Endodermal cell (in vitro differentiated cells): ENCODE results near the gene EDN2. TPM values are rescaled to one million over a fixed set of nuclear protein-coding genes. Genes with fewer than 3 reads are reported as not detected.

Source experiments
- DNase-seq: peaks from one replicate; pipeline ENCODE4 v3.0.0-alpha.2; 2017
- H3K27ac ChIP-seq: 2 replicates; pipeline ENCODE4 v1.5.1; 2013; ENCODE audit warnings: mild to moderate bottlenecking, low read depth, low read length, moderate library complexity
- H3K27me3 ChIP-seq: 2 replicates; pipeline ENCODE4 v1.6.1; 2013; ENCODE audit warnings: mild to moderate bottlenecking, low read length, moderate library complexity; ENCODE audit not compliant: insufficient read depth, control insufficient read depth, poor library complexity, severe bottlenecking
- H3K36me3 ChIP-seq: 2 replicates; pipeline ENCODE4 v1.7.0; 2013; ENCODE audit warnings: mild to moderate bottlenecking, low read length, moderate library complexity; ENCODE audit not compliant: control insufficient read depth, insufficient read depth
- H3K4me1 ChIP-seq: one replicate; pipeline ENCODE4 v1.7.0; 2013; ENCODE audit warnings: low read length; ENCODE audit not compliant: control insufficient read depth, insufficient read depth
- H3K4me3 ChIP-seq: 2 replicates; pipeline ENCODE4 v1.5.1; 2013; ENCODE audit warnings: mild to moderate bottlenecking, low read length, moderate library complexity
- H3K9ac ChIP-seq: 2 replicates; pipeline ENCODE4 v1.6.1; 2013; ENCODE audit warnings: mild to moderate bottlenecking, low read length, moderate library complexity; ENCODE audit not compliant: poor library complexity, severe bottlenecking; ENCODE audit errors: extremely low read depth
- H3K9me3 ChIP-seq: 2 replicates; pipeline ENCODE4 v1.6.1; 2013; ENCODE audit warnings: mild to moderate bottlenecking, low read length, moderate library complexity; ENCODE audit not compliant: control insufficient read depth
- H3K27ac Mint-ChIP-seq: 2 replicates; pipeline ENCODE4 v1.8.0; 2020; ENCODE audit warnings: mixed read lengths
- H3K27me3 Mint-ChIP-seq: 2 replicates; pipeline ENCODE4 v1.8.0; 2021; ENCODE audit warnings: mild to moderate bottlenecking, mixed read lengths; ENCODE audit not compliant: insufficient read depth
- H3K36me3 Mint-ChIP-seq: 2 replicates; pipeline ENCODE4 v1.8.0; 2020; ENCODE audit warnings: low read depth, mixed read lengths
- H3K4me1 Mint-ChIP-seq: 2 replicates; pipeline ENCODE4 v1.8.0; 2020; ENCODE audit warnings: mixed read lengths
- H3K4me3 Mint-ChIP-seq: 2 replicates; pipeline ENCODE4 v1.8.0; 2020; ENCODE audit warnings: mild to moderate bottlenecking, moderate library complexity, mixed read lengths
- H3K9me3 Mint-ChIP-seq: 2 replicates; pipeline ENCODE4 v1.8.0; 2020; ENCODE audit warnings: mild to moderate bottlenecking, mixed read lengths
- WGBS, 2 experiments: methylation state at CpG; one replicate each; pipeline versions ENCODE4 v1.1.5 to v1.1.7; 2013; ENCODE audit warnings: missing lambda C conversion rate in 2 of 2, mixed read lengths in 1 of 2; ENCODE audit not compliant: insufficient coverage in 1 of 2, insufficient read length in 1 of 2; 5-methylcytosine and 5-hydroxymethylcytosine counted together
- total RNA-seq, 2 donors: library from RNA; stranded (reverse); fragmentation: NEBNext Ultra II Directional in 1 of 2; extraction: Animal tissue kit (Norgen Biotek cat#: 25700) in 1 of 2; gene quantifications; 2 replicates in 1 of 2; 3 replicates in 1 of 2; pipeline ENCODE4 v1.2.1, GENCODE V29; 2021
- TF ChIP-seq, protein P1 (sequence below): fragments of 200-600 bp; sonication (generic); conservative IDR thresholded peaks from 2 replicates; pipeline ENCODE4 v1.5.0; 2021; ENCODE audit warnings: antibody characterized with exemption, mild to moderate bottlenecking

The EDN2 gene
- total RNA-seq, 2 donors from 2014 or later: not detected

DNA sequence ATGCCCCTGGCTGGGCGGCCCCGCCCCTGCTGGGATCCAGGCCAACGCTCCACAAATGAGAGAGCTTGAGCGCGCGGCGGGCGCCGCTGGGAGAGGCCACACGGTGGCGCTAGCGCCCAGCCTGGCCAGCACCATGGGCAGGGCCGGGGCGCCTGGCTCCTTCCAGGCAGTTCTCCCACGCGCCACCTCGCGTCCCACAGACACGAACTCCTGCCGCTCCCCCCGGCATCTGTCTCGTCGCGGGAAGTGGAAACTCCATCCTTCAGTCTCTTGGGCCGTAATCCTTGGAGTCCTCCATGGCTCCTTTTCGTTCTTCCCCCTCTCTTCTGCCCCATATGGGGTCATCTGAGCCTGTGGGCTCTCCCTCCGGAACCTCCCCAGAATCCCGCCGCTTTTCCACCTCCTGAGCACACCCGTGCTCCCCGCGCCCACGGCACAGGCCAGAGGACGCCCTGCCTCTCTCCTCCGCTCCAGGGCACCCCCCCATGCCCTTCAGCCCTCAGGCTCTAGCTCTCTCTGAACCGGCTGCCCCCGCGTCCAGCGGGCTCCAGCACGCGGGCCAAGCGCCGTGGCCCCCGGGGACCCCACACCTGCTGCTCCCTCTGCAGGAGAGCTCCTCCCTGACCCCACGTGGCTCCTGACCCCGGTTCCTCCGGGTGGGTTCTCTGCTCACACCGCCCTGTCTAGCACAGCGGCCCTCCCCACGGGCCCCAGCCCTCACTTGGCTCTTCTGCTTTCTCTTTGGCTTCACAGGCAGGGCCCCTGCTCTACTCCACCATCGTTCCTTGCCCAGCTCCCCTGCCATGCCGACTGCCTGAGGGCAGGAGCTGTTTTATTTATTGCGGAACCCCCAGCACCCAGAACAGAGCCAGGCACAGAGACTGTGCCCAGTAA, 31.9 kb upstream of the EDN2 start:
- Histone ChIP-seq H3K4me1 (no peaks in the 10 kb centered on the region), H3K4me3 (no peak overlapping the region)
- no peaks in the 10 kb centered on the region for H3K4me1 Mint-ChIP-seq

DNA sequence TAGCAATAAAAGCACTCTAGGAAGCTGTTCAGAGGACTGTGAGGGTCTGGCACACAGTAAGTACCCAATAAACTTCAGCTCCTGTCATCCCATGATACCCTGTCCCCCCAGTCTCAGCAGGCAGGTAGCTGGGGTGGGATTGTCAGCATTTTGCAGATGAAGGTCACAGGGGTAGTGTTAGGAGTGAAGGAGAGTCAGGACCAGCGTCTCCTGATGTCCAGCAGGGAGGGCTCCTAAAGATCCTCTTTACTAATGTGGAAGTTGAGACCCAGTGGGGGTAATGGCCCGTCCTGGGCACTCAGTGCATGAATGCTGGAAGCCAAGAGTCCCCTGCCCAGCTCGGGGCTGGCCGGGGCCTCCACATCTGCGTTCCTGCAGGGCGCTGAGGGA, 31.3 kb upstream of the EDN2 start:
- no peak overlapping the region for H3K27ac Mint-ChIP-seq
- H3K4me3 ChIP-seq: no peak overlapping the region
- 17 to 31% methylated on average over 4 to 6 of the region's 6 CpGs for WGBS, 2 experiments

More for the DNA sequence above, 31.9 kb upstream of the EDN2 start:
- Mint-ChIP-seq H3K9me3 (no peaks in the 10 kb centered on the region), H3K27ac (no peak overlapping the region), H3K36me3 (no peaks in the 10 kb centered on the region), H3K4me3 (peak overlapping the region; percentile 49), H3K27me3 (peaks cover 12% of the 10 kb centered on the region)
- TF ChIP-seq, protein P1, sequence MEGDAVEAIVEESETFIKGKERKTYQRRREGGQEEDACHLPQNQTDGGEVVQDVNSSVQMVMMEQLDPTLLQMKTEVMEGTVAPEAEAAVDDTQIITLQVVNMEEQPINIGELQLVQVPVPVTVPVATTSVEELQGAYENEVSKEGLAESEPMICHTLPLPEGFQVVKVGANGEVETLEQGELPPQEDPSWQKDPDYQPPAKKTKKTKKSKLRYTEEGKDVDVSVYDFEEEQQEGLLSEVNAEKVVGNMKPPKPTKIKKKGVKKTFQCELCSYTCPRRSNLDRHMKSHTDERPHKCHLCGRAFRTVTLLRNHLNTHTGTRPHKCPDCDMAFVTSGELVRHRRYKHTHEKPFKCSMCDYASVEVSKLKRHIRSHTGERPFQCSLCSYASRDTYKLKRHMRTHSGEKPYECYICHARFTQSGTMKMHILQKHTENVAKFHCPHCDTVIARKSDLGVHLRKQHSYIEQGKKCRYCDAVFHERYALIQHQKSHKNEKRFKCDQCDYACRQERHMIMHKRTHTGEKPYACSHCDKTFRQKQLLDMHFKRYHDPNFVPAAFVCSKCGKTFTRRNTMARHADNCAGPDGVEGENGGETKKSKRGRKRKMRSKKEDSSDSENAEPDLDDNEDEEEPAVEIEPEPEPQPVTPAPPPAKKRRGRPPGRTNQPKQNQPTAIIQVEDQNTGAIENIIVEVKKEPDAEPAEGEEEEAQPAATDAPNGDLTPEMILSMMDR: peak; percentile 92
- DNase-seq: peak; percentile 98
- H3K36me3 ChIP-seq: no peaks in the 10 kb centered on the region
- 30 to 34% methylated on average over 35 to 53 of the region's 53 CpGs for WGBS, 2 experiments
- H3K27me3 ChIP-seq: no peaks in the 10 kb centered on the region
- H3K9me3 ChIP-seq: no peaks in the 10 kb centered on the region
- H3K9ac ChIP-seq: no peak overlapping the region
- H3K27ac ChIP-seq: no peak overlapping the region

DNA sequence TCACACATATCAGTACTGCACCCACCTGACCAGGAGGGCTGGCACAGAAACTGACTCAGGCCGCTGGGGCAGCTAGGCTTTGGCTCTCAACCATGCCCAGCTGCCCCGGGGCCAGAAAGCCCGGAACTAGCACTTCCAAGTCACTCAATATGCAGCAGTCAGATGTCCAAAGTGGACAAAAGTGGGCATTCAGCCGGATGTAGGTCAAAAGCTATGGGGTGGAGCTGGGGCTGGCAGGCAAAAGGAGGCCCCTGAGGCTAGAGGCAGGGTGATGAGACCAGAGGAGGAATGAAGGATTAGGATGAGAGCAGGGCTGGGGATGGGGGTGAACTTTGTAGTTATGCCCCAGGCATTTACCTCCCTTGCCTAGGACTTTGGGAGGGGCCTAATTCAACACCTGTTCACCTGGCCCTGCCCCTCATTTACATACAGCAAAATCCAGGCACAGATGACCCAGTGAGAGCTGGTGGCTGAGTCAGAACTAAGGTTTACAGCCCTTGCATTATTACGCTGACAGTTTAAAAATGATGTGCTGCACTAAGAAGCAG, 30.7 kb upstream of the EDN2 start:
- Mint-ChIP-seq H3K36me3 (no peaks in the 10 kb centered on the region), H3K27ac (no peak overlapping the region), H3K9me3 (no peaks in the 10 kb centered on the region), H3K4me1 (no peaks in the 10 kb centered on the region), H3K4me3 (no peak overlapping the region), H3K27me3 (peaks cover 12% of the 10 kb centered on the region)
- TF ChIP-seq, protein P1: no peak
- DNase-seq: peak; percentile 54
- Histone ChIP-seq H3K9me3 (no peaks in the 10 kb centered on the region), H3K27me3 (no peaks in the 10 kb centered on the region), H3K4me3 (no peak overlapping the region), H3K9ac (no peak overlapping the region), H3K4me1 (no peaks in the 10 kb centered on the region), H3K36me3 (no peaks in the 10 kb centered on the region), H3K27ac (no peak overlapping the region)
- WGBS, 2 experiments: 89 to 91% methylated on average over 3 to 5 of the region's 5 CpGs

More for the DNA sequence above, 31.3 kb upstream of the EDN2 start:
- Histone ChIP-seq H3K9ac (no peak overlapping the region), H3K27ac (no peak overlapping the region), H3K9me3 (no peaks in the 10 kb centered on the region), H3K36me3 (no peaks in the 10 kb centered on the region), H3K27me3 (no peaks in the 10 kb centered on the region), H3K4me1 (no peaks in the 10 kb centered on the region)
- Mint-ChIP-seq H3K36me3 (no peaks in the 10 kb centered on the region), H3K27me3 (peaks cover 12% of the 10 kb centered on the region), H3K4me3 (peak overlapping the region; percentile 49), H3K4me1 (no peaks in the 10 kb centered on the region), H3K9me3 (no peaks in the 10 kb centered on the region)
- no peak for DNase-seq
- TF ChIP-seq, protein P1: no peak
